Epithelial cell of proximal tubule (primary cell): ENCODE data around the gene TNFRSF9. TPM values are rescaled to one million over a fixed set of nuclear protein-coding genes. Genes with fewer than 3 reads are reported as not detected.
"Not testable (repeated sequence)": the region's sequence is repeated elsewhere in the genome, so short reads cannot be mapped to it uniquely, and the experiment has no call there.

Source experiments
- DNase-seq: peaks from one replicate; pipeline ENCODE4 v3.0.0-alpha.2; 2011; ENCODE audit warnings: low read depth
- H3K4me3 ChIP-seq: 2 replicates; pipeline ENCODE4 v1.5.1; 2011; ENCODE audit warnings: low read depth, mild to moderate bottlenecking, low read length
- CTCF ChIP-seq: conservative IDR thresholded peaks from 2 replicates; pipeline ENCODE4 v1.5.1; 2012; ENCODE audit warnings: low read depth, mild to moderate bottlenecking, low read length
- total RNA-seq: library from RNA; depleted of rRNA; stranded (reverse); fragments of >200 nt; gene quantifications from 2 replicates; pipeline ENCODE4 v1.2.3, GENCODE V29; 2015

The TNFRSF9 gene
- total RNA-seq, 1 donor from 2014 or later = 0.69 TPM

- no peak for TF ChIP-seq CTCF
- no peak overlapping the region for H3K4me3 ChIP-seq
- DNase-seq = no peak
Observed at GRCh38 chr1:7967651-7968050, 27.0 kb upstream of the TNFRSF9 start.

GRCh38 chr1:7967196-7967595 lies 26.6 kb upstream of the TNFRSF9 start:
- no peak for DNase-seq
- H3K4me3 ChIP-seq = no peak overlapping the region
- TF ChIP-seq CTCF = no peak

- H3K4me3 ChIP-seq = no peak overlapping the region
- DNase-seq = no peak
- TF ChIP-seq CTCF = no peak
Observed at GRCh38 chr1:7964476-7964875, 23.8 kb upstream of the TNFRSF9 start.

- H3K4me3 ChIP-seq, DNase-seq: not testable (repeated sequence)
Observed at GRCh38 chr1:7963841-7964240, 23.2 kb upstream of the TNFRSF9 start.

- not testable (repeated sequence) for H3K4me3 ChIP-seq, DNase-seq
Observed at GRCh38 chr1:7963378-7963730, 22.7 kb upstream of the TNFRSF9 start.

- no peak for DNase-seq
- H3K4me3 ChIP-seq = peak overlapping the region; percentile 67
- no peak for TF ChIP-seq CTCF
Observed at GRCh38 chr1:7962636-7963377, 22.2 kb upstream of the TNFRSF9 start.

GRCh38 chr1:7962014-7962335 lies 21.3 kb upstream of the TNFRSF9 start:
- H3K4me3 ChIP-seq = peak overlapping the region; percentile 67
- no peak for TF ChIP-seq CTCF
- no peak for DNase-seq

GRCh38 chr1:7961216-7962013 lies 20.8 kb upstream of the TNFRSF9 start, which contains the start of gene PARK7:
TSS of gene PARK7 (plus strand) at chr1:7961711. CDS start at chr1:7962786, 1,075 bp downstream.
- TF ChIP-seq CTCF = peak; percentile 46
- DNase-seq = peak; percentile 83

More at GRCh38 chr1:7961216-7962013, 20.8 kb upstream of the TNFRSF9 start, which contains the start of gene PARK7:
- H3K4me3 ChIP-seq = peak within 1 kb of the TSS; percentile 67
